ENCODE results near the gene ZC3H12A. TPM values are rescaled to one million over a fixed set of nuclear protein-coding genes. Genes with fewer than 3 reads are reported as not detected.

ZC3H12A gene
- total and polyA plus RNA-seq, 10 of the 15 experiments (the other 5 are each of a cell fraction or from before 2014, with no cell fraction given) = 0.35 to 30.2 (median 13.8) TPM

- TF ChIP-seq PRDM15 (CRISPR knock-in tag; IDR thresholded peaks at IDR 0.05) = no peak
- TF ChIP-seq NFYA (IDR thresholded peaks at IDR 0.05; ENCODE audit: borderline replicate concordance, low read depth, low read length) = no peak
- no peak for TF ChIP-seq BCL11A (IDR thresholded peaks at IDR 0.05; ENCODE audit: low read depth, low read length)
- TF ChIP-seq ATF3 (IDR thresholded peaks at IDR 0.05; ENCODE audit: borderline replicate concordance, extremely low read depth, low read depth, low read length) = no peak
- no peak for TF ChIP-seq CREB1 (IDR thresholded peaks at IDR 0.05; ENCODE audit: low read depth)
- TF ChIP-seq EGR1 (IDR thresholded peaks at IDR 0.05; ENCODE audit: borderline replicate concordance in 1 of 2, low read depth in 2 of 2, low read length in 2 of 2) = no peak
- no peak for TF ChIP-seq EED (IDR thresholded peaks at IDR 0.05; ENCODE audit: low read depth)
- TF ChIP-seq YBX1 (IDR thresholded peaks at IDR 0.05) = no peak
- no peak for TF ChIP-seq RELB (IDR thresholded peaks at IDR 0.05; ENCODE audit: low read depth)
- no peak for TF ChIP-seq TBL1XR1 (IDR thresholded peaks at IDR 0.05; ENCODE audit: low read depth, low read length)
- TF ChIP-seq CBFB (IDR thresholded peaks at IDR 0.05; ENCODE audit: low read depth) = no peak
- TF ChIP-seq ZNF384 (IDR thresholded peaks at IDR 0.05; ENCODE audit: borderline replicate concordance, low read depth, low read length) = no peak
- no peak for TF ChIP-seq KAT2A (conservative IDR thresholded peaks at IDR 0.05; ENCODE audit: control insufficient read depth, low read depth, low read length)
- TF ChIP-seq TCF7 (IDR thresholded peaks at IDR 0.05; ENCODE audit: borderline replicate concordance) = no peak
- no peak for TF ChIP-seq MEF2B (IDR thresholded peaks at IDR 0.05; ENCODE audit: partially characterized antibody, poor library complexity, severe bottlenecking)
- peak; percentile 77 for TF ChIP-seq RAD21 (IDR thresholded peaks at IDR 0.05; ENCODE audit: insufficient read depth, low read depth, low read length)
- TF ChIP-seq RB1 (IDR thresholded peaks at IDR 0.05; ENCODE audit: borderline replicate concordance) = 0 out of 2 replicates have a peak, but pooled peaks have one; percentile 64
- no peak for TF ChIP-seq STAT1 (conservative IDR thresholded peaks at IDR 0.05)
- no peak for TF ChIP-seq USF1 (IDR thresholded peaks at IDR 0.05; ENCODE audit: borderline replicate concordance, extremely low read length, insufficient read depth, low read depth, low read length)
- TF ChIP-seq ATF7 (IDR thresholded peaks at IDR 0.05; ENCODE audit: low read depth) = no peak
- no peak for TF ChIP-seq ZNF217 (IDR thresholded peaks at IDR 0.05)
- TF ChIP-seq IRF5 (IDR thresholded peaks at IDR 0.05; ENCODE audit: borderline replicate concordance) = no peak
These were observed 12.6 kb downstream of the ZC3H12A start (continued) for GRCh38 chr1:37486680-37487618.

All from GM12878 (cell line).